Karpas-422 (cell line): ENCODE results near the gene CDC42EP2. TPM values are rescaled to one million over a fixed set of nuclear protein-coding genes. Genes with fewer than 3 reads are reported as not detected.

Experiments
- DNase-seq: peaks from one replicate; pipeline ENCODE4 v3.0.0-alpha.2; 2015
- H2AFZ ChIP-seq: fragments of 200-600 bp; sonication (generic); 2 replicates; pipeline ENCODE4 v1.6.1; 2014; ENCODE audit warnings: antibody characterized with exemption, low read length, mixed read lengths
- H3K27ac ChIP-seq: fragments of 200-600 bp; sonication (generic); 2 replicates; pipeline ENCODE4 v1.5.1; 2014; ENCODE audit warnings: mild to moderate bottlenecking, low read length, moderate library complexity
- H3K27me3 ChIP-seq: fragments of 200-600 bp; sonication (generic); 2 replicates; pipeline ENCODE4 v1.6.1; 2014; ENCODE audit warnings: low read length, mixed read lengths
- H3K36me3 ChIP-seq: fragments of 200-600 bp; sonication (generic); 2 replicates; pipeline ENCODE4 v1.6.1; 2014; ENCODE audit warnings: low read length, mixed read lengths; ENCODE audit not compliant: insufficient read depth
- H3K4me1 ChIP-seq: fragments of 200-600 bp; sonication (generic); 2 replicates; pipeline ENCODE4 v1.6.1; 2014; ENCODE audit warnings: mild to moderate bottlenecking, low read length, mixed read lengths
- H3K4me2 ChIP-seq: fragments of 200-600 bp; sonication (generic); 2 replicates; pipeline ENCODE4 v1.6.1; 2014; ENCODE audit warnings: low read length, low read depth, mild to moderate bottlenecking; ENCODE audit not compliant: poor library complexity, severe bottlenecking
- H3K4me3 ChIP-seq: fragments of 200-600 bp; sonication (generic); 2 replicates; pipeline ENCODE4 v1.5.1; 2014; ENCODE audit warnings: mild to moderate bottlenecking, antibody characterized with exemption, low read length, mixed read lengths
- H3K79me2 ChIP-seq: fragments of 200-600 bp; sonication (generic); 2 replicates; pipeline ENCODE4 v1.6.1; 2014; ENCODE audit warnings: mild to moderate bottlenecking, low read length, mixed read lengths
- H3K9ac ChIP-seq: fragments of 200-600 bp; sonication (generic); 2 replicates; pipeline ENCODE4 v1.6.0; 2014; ENCODE audit warnings: low read length
- H3K9me2 ChIP-seq: fragments of 200-600 bp; sonication (generic), shearing (Covaris generic); replicated peaks from 2 replicates; pipeline ENCODE4 v1.6.0; 2014; ENCODE audit warnings: mild to moderate bottlenecking, low read length, moderate library complexity; ENCODE audit not compliant: insufficient read depth
- H3K9me3 ChIP-seq: fragments of 300-700, 200-600 bp; sonication (generic); 2 replicates; pipeline ENCODE4 v1.6.1; 2014; ENCODE audit warnings: low read length, mixed read lengths
- H4K20me1 ChIP-seq: fragments of 200-600 bp; sonication (generic); 2 replicates; pipeline ENCODE4 v1.6.1; 2014; ENCODE audit warnings: mild to moderate bottlenecking, antibody characterized with exemption, low read length, low read depth; ENCODE audit not compliant: insufficient read depth
- total RNA-seq: library from RNA; depleted of rRNA; stranded (reverse); fragments of >200 nt; shearing (Covaris generic); gene quantifications from 2 replicates; pipeline ENCODE4 v1.2.3, GENCODE V29; 2014; ENCODE audit warnings: low replicate concordance

CDC42EP2 gene
- total RNA-seq, 1 experiment from 2014 or later = 2.6 TPM

- Histone ChIP-seq H3K4me3 (no peak overlapping the region), H3K4me1 (no peaks in the 10 kb centered on the region), H3K9ac (no peak overlapping the region), H2AFZ (no peak overlapping the region), H3K79me2 (no peaks in the 10 kb centered on the region), H4K20me1 (no peaks in the 10 kb centered on the region), H3K27ac (no peak overlapping the region), H3K4me2 (no peak overlapping the region), H3K36me3 (peaks cover 3% of the 10 kb centered on the region), H3K9me2 (no peaks in the 10 kb centered on the region), H3K9me3 (no peaks in the 10 kb centered on the region), H3K27me3 (no peaks in the 10 kb centered on the region)
- no peak for DNase-seq
These were observed 13.0 kb upstream of the CDC42EP2 start for GRCh38 chr11:65301491-65302329.

DNA sequence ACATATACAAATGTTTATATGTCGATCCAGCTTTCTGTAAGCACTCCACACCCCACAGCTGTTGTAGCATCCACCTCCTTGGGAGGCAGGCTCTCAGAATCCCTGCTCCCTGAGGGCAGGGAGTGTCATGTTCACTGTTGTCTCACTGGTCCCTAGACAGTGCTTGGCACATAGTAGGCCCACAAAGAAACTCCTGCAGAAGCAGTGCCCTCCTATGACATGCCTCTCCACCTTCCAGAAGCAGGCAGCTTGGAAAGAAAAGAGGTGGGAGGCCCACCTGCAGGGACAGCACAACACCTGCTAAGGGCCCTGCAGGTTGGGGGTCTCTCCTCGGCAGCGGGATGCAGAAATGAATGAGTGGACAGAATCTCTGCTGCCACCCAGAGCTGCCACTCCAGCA lies 11.1 kb upstream of the CDC42EP2 start:
- Histone ChIP-seq H3K9me2 (no peaks in the 10 kb centered on the region), H3K9me3 (no peaks in the 10 kb centered on the region), H3K9ac (no peak overlapping the region), H3K79me2 (no peaks in the 10 kb centered on the region), H2AFZ (no peak overlapping the region), H4K20me1 (no peaks in the 10 kb centered on the region), H3K27me3 (no peaks in the 10 kb centered on the region), H3K36me3 (no peaks in the 10 kb centered on the region; the same call in 1 of the 2 replicates), H3K4me3 (no peak overlapping the region), H3K4me1 (no peaks in the 10 kb centered on the region), H3K4me2 (no peak overlapping the region), H3K27ac (no peak overlapping the region)
- DNase-seq = no peak

GRCh38 chr11:65304110-65304509 lies 10.6 kb upstream of the CDC42EP2 start:
- no peaks in the 10 kb centered on the region for H3K27me3 ChIP-seq
- H3K4me2 ChIP-seq = no peak overlapping the region
- no peak for DNase-seq

DNA sequence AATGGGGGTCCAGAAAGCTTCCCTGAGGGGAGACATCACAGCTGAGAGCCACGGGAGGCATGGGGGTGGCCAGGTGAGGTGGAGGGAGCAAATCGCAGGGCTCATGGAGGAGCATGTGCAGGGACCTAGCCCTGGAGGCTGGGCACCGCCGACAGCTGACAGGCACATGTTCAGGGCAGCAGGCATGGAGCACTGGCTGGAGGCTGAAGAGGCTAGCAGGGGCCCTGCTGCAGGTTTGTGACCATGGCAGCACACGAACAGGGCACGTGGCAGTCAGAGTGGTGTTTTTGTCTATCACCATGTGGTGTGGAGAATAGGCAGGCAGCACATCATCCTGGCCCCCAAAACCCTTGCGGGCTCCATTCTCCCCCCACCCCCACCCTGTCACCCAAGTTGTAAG lies 10.1 kb upstream of the CDC42EP2 start:
- Histone ChIP-seq H3K27me3 (no peaks in the 10 kb centered on the region), H3K9me2 (no peaks in the 10 kb centered on the region), H3K4me3 (no peak overlapping the region), H2AFZ (no peak overlapping the region), H3K4me1 (no peaks in the 10 kb centered on the region), H3K79me2 (no peaks in the 10 kb centered on the region), H3K27ac (no peak overlapping the region), H3K9ac (no peak overlapping the region), H3K4me2 (no peak overlapping the region), H3K9me3 (no peaks in the 10 kb centered on the region), H3K36me3 (no peaks in the 10 kb centered on the region; the same call in 1 of the 2 replicates), H4K20me1 (no peaks in the 10 kb centered on the region)
- DNase-seq = no peak

More at GRCh38 chr11:65304110-65304509, 10.6 kb upstream of the CDC42EP2 start:
- no peak overlapping the region for H3K27ac ChIP-seq
- no peaks in the 10 kb centered on the region for H3K79me2 ChIP-seq
- H3K9ac ChIP-seq = no peak overlapping the region
- H3K4me3 ChIP-seq = no peak overlapping the region
- no peaks in the 10 kb centered on the region for H4K20me1 ChIP-seq
- H3K9me2 ChIP-seq = no peaks in the 10 kb centered on the region
- H3K9me3 ChIP-seq = no peaks in the 10 kb centered on the region
- no peaks in the 10 kb centered on the region; the same call in 1 of the 2 replicates for H3K36me3 ChIP-seq
- H3K4me1 ChIP-seq = no peaks in the 10 kb centered on the region
- H2AFZ ChIP-seq = no peak overlapping the region

- H3K9me2 ChIP-seq = no peaks in the 10 kb centered on the region
- H3K27me3 ChIP-seq = no peaks in the 10 kb centered on the region
- H3K27ac ChIP-seq = no peak overlapping the region
- DNase-seq = no peak
- no peaks in the 10 kb centered on the region for H3K4me1 ChIP-seq
- no peak overlapping the region for H3K4me2 ChIP-seq
- no peaks in the 10 kb centered on the region for H4K20me1 ChIP-seq
- H3K9me3 ChIP-seq = no peaks in the 10 kb centered on the region
- H3K79me2 ChIP-seq = no peaks in the 10 kb centered on the region
- no peak overlapping the region for H2AFZ ChIP-seq
- no peak overlapping the region for H3K9ac ChIP-seq
- H3K36me3 ChIP-seq = no peaks in the 10 kb centered on the region; the same call in 1 of the 2 replicates
- H3K4me3 ChIP-seq = no peak overlapping the region
These were observed 9.0 kb upstream of the CDC42EP2 start for GRCh38 chr11:65305501-65306268.

DNA sequence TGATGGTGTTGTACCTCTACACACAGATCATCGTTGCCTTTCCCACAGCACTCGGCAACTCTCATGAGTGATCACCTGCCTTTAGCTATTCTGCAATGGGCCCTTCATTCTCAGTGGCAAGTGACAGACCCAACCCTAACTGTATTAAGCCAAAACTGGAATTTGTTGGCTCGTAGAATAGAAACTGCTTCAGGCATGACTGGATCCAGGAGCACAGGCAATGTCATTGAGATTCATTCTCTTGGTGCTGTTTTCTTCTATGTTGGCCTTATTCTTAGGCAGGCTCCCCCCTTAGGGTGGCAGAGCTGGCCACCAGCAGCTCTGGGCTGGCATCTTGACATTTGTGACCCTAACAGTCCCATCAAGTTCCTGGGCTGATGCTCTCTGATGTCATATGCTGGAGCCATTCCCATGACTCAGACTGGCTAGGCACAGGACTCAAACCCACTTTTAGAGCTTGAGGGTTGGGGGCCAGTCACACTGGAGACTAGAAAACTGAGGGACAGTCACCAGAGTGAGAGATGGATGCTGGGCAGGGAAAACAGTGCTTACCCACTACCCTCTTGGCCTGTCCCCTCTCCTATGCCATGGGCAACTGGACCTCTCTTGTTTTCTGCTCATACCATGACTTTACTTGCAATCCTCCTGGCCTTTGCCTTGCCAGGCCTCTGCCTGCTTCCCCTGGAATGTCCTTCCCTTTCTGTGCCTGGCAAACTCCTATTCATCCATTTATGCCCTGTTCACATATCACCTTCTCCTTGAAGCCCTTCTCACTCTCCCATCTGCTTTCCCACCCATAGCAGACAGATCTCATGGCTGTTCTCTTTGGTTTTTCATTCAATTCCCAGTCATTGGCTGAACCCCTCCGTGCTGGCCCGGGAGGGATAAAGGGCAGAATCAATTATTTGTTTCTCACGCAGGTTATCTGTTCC lies 7.1 kb upstream of the CDC42EP2 start:
- Histone ChIP-seq H3K4me3 (no peak overlapping the region), H3K9me2 (no peaks in the 10 kb centered on the region), H4K20me1 (peaks cover 3% of the 10 kb centered on the region; the same call in 1 of the 2 replicates), H3K9me3 (no peaks in the 10 kb centered on the region), H3K79me2 (no peaks in the 10 kb centered on the region), H3K4me1 (peaks cover 6% of the 10 kb centered on the region; the same call in 1 of the 2 replicates), H2AFZ (no peak overlapping the region), H3K27me3 (no peaks in the 10 kb centered on the region), H3K27ac (no peak overlapping the region), H3K4me2 (no peak overlapping the region), H3K36me3 (no peaks in the 10 kb centered on the region; the same call in 1 of the 2 replicates), H3K9ac (no peak overlapping the region)
- DNase-seq = no peak

- peaks cover 12% of the 10 kb centered on the region for H3K4me1 ChIP-seq
- H2AFZ ChIP-seq = no peak overlapping the region
- H3K27me3 ChIP-seq = no peaks in the 10 kb centered on the region
- no peaks in the 10 kb centered on the region for H3K36me3 ChIP-seq
- no peaks in the 10 kb centered on the region for H3K9me3 ChIP-seq
- H3K4me3 ChIP-seq = no peak overlapping the region
- no peaks in the 10 kb centered on the region for H3K79me2 ChIP-seq
- H3K9me2 ChIP-seq = no peaks in the 10 kb centered on the region
- H4K20me1 ChIP-seq = peaks cover 3% of the 10 kb centered on the region; the same call in 1 of the 2 replicates
- no peak overlapping the region for H3K9ac ChIP-seq
- H3K27ac ChIP-seq = no peak overlapping the region
- H3K4me2 ChIP-seq = no peak overlapping the region
- no peak for DNase-seq
These were observed 6.3 kb upstream of the CDC42EP2 start for GRCh38 chr11:65308281-65308891.
